Erythroblast (primary cell): ENCODE measurements around the gene ZC3H18.

Source experiments
- GATA1 ChIP-seq: IDR thresholded peaks from 2 replicates; pipeline ENCODE4 v1.6.1; 2011; ENCODE audit warnings: low read depth, mild to moderate bottlenecking, control low read depth, low read length, moderate library complexity
- POLR2A ChIP-seq: IDR thresholded peaks from 2 replicates; pipeline ENCODE4 v1.6.1; 2011; ENCODE audit warnings: mild to moderate bottlenecking, low read length

DNA sequence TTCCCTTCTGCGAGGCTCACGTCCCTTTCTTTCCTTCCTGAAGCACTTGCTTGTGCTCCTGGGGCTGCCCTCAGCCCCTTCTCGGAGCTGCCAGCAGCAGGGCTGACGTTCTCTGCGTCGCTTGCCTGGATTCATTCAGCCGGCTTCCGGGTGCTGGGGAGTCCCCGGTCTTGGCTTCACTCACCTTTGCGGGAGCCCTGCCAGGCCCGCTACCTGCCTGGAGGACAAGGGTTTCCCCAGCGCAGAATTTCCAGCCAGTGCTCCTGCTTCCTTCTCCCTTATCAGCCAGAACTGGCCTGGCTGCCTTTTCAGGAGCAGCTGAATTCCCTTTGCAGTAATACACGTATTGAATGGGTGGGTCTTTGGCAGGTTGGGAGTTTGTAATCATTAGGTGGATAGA is 46.1 kb downstream of the ZC3H18 start:
- no peak for TF ChIP-seq POLR2A
- no peak for TF ChIP-seq GATA1
